ENCODE measurements around the gene KIF3A. TPM values are rescaled to one million over a fixed set of nuclear protein-coding genes. Genes with fewer than 3 reads are reported as not detected.
A peak's percentile ranks its signal among the peaks of the same experiment; 100 is the strongest.

The KIF3A gene
- total and polyA plus RNA-seq, 11 donors, result 5.8 to 19.3 (median 10.1) TPM

DNA sequence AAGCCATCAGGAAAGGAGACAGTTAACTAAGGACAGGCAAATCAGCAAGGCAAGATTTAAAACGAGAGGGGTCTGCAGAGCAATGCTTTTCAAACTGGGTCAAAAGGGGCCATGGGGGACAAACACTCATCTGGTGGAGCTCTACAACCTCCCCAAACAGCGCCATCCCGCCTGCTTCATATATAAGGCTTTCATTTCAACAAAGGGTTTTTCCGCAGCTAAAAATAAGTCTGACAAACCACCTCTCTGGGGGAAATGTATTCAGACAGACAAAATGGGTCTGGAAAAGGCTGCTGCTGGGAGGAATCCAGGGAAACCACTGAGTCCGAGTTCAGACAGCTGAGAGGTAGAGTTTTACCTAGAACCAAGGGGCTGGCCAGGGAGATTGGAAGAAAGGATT is 48.0 kb upstream of the KIF3A start:
- Histone ChIP-seq H3K36me3 (no peaks in the 10 kb centered on the region), H3K9me3 (no peaks in the 10 kb centered on the region), H3K27ac (no peak overlapping the region), H3K4me3 (no peak overlapping the region), H3K27me3 (no peaks in the 10 kb centered on the region), H3K4me1 (peaks cover 0 to 13% (median 0%) of the 10 kb centered on the region in 12 donors)
- intact Hi-C loops (cut with DNase I), result no loop called here
- no peak for ATAC-seq
- WGBS, 4 donors, result 40 to 56% (median 47%) methylated on average over 5 of the region's 5 CpGs
- TF ChIP-seq POLR2A (IDR thresholded peaks at IDR 0.05), result no peak
- TF ChIP-seq, protein P1, sequence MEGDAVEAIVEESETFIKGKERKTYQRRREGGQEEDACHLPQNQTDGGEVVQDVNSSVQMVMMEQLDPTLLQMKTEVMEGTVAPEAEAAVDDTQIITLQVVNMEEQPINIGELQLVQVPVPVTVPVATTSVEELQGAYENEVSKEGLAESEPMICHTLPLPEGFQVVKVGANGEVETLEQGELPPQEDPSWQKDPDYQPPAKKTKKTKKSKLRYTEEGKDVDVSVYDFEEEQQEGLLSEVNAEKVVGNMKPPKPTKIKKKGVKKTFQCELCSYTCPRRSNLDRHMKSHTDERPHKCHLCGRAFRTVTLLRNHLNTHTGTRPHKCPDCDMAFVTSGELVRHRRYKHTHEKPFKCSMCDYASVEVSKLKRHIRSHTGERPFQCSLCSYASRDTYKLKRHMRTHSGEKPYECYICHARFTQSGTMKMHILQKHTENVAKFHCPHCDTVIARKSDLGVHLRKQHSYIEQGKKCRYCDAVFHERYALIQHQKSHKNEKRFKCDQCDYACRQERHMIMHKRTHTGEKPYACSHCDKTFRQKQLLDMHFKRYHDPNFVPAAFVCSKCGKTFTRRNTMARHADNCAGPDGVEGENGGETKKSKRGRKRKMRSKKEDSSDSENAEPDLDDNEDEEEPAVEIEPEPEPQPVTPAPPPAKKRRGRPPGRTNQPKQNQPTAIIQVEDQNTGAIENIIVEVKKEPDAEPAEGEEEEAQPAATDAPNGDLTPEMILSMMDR (IDR thresholded peaks at IDR 0.05), result no peak
- DNase-seq, result no peak

DNA sequence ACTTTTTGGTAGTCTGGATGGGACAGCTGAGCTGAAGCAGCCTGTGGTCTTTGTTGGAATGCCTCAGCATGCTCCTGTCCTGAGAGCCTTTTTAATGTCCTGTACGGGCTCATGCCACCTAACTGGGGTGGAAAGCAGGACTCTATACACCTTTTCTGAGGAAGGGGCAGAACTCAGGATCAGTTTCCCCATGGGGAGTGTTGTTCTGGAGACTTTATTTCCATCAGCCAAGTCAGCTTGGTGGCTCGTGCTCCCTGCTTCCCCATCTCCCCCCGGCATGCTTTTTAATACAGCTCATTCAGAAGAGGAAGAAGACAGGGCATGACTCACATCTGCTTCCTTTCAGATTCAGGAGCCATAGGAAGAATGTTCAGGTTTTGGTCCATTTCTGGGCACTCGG is 44.8 kb upstream of the KIF3A start:
- WGBS, 4 donors, result 45 to 77% (median 62%) methylated on average over 4 of the region's 4 CpGs
- intact Hi-C loops (cut with DNase I), result no loop called here
- DNase-seq (no peak), ATAC-seq (peak in 1 of 4 donors; percentile 32)
- TF ChIP-seq, protein P1 (IDR thresholded peaks at IDR 0.05), result no peak
- no peak for TF ChIP-seq POLR2A (IDR thresholded peaks at IDR 0.05)
- Histone ChIP-seq H3K27me3 (peaks cover 0 to 4% (median 0%) of the 10 kb centered on the region in 9 donors), H3K27ac (peak overlapping the region in 1 of 12 donors; percentile 13), H3K9me3 (no peaks in the 10 kb centered on the region), H3K36me3 (no peaks in the 10 kb centered on the region), H3K4me1 (peaks cover 0 to 22% (median 6%) of the 10 kb centered on the region in 12 donors), H3K4me3 (no peak overlapping the region)

DNA sequence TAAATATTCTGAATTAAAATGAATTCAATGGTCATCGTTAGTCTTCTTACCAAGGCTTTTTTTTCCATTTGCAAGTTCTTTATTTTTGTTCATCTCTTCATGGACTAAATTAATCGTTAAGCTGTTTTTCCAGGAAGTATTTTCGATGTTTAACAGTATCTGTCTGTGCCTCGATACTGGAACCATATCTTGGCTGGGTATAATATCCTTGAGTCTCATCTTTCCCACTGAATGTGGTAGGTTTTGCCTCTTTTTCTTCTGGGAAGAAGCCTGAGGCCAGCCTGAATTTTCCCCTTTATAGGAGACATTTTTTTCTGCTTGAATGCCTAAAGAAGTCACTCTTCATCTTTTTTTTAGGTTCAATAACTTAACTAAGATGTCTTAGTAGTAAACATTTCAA is 43.7 kb upstream of the KIF3A start:
- intact Hi-C loops (cut with DNase I), result no loop called here
- H3K27me3 ChIP-seq, result peaks cover 0 to 4% (median 0%) of the 10 kb centered on the region in 9 donors
- TF ChIP-seq POLR2A (IDR thresholded peaks at IDR 0.05), result no peak
- TF ChIP-seq, protein P1 (IDR thresholded peaks at IDR 0.05), result no peak
- H3K4me1 ChIP-seq, result peaks cover 0 to 25% (median 8%) of the 10 kb centered on the region in 12 donors
- DNase-seq (no peak), ATAC-seq (no peak)
- no peak overlapping the region for H3K27ac ChIP-seq
- H3K4me3 ChIP-seq, result no peak overlapping the region
- H3K9me3 ChIP-seq, result no peaks in the 10 kb centered on the region
- no peaks in the 10 kb centered on the region for H3K36me3 ChIP-seq
- WGBS, 4 donors, result 94 to 95% (median 95%) methylated on average over 4 of the region's 4 CpGs

DNA sequence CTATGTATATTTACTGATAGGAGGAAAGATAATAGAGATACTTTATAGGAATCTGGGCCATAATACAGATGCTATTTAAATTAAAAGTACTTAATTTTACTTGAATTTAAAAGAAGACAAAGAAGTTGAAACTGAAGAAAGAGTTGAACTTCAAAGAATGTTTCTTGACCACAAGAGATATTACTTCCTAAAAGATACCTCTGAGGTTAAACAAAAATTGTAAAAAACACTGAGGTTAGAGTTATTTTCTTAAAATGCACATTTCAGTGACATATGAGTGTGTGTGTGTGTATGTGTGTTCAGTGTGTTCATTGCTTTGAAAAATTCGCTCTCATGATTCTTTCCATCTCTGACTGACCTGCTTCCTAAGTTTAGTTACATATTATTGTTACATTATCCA is 43.2 kb upstream of the KIF3A start:
- no peak for DNase-seq
- no peak for TF ChIP-seq POLR2A (IDR thresholded peaks at IDR 0.05)
- TF ChIP-seq, protein P1 (IDR thresholded peaks at IDR 0.05), result no peak
- Histone ChIP-seq H3K27ac (no peak overlapping the region), H3K9me3 (no peaks in the 10 kb centered on the region), H3K4me1 (peaks cover 0 to 30% (median 11%) of the 10 kb centered on the region in 12 donors), H3K27me3 (peaks cover 0 to 4% (median 0%) of the 10 kb centered on the region in 9 donors), H3K36me3 (no peaks in the 10 kb centered on the region), H3K4me3 (no peak overlapping the region)
- ATAC-seq, result no peak
- intact Hi-C loops (cut with DNase I), result no loop called here
- 94 to 98% (median 95%) methylated on average over 1 of the region's 1 CpG for WGBS, 4 donors

Measured in heart left ventricle (tissue), 16 donors.